ENCODE measurements around the gene ATXN1. TPM values are rescaled to one million over a fixed set of nuclear protein-coding genes. Genes with fewer than 3 reads are reported as not detected.

Gene ATXN1
- total and polyA plus RNA-seq, 2 of the 13 experiments (the other 11 are each of a cell fraction or from before 2014, with no cell fraction given) = 20.7 to 39.5 TPM

DNA sequence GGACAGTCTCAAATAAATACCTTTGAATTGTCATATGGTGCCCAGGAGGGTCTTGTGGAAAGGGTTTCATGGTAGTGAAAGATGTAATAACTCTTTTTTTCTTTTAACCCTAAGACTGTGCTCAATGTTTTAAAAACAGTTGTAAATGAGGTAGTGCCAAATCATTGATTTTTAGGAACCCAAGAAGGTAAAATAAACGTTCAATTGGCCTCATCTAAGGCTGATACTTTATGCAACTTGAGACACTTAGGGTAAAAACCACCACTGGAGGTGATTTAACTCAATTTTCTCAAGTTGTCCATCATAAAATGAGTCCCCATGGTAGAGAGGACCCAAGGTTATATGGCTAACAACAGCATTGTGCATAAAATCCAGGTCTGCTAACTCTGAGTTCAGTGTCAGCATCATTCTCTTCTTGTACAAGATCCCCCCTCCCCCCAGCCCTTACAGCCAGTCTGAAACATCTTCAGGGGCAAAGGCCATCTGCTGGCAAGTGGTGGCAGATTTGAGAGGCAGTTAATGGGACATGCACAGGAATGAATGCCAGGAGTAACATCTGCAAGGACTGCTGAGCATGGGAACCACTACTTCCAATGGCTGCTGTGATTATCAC, 278.5 kb downstream of the ATXN1 start:
- CTCF ChIA-PET (ENCODE audit: low intra/inter-chr PET ratio, low total read pairs) = no interaction called here
- TF ChIP-seq ZNF83 (CRISPR knock-in tag; IDR thresholded peaks at IDR 0.05; ENCODE audit: borderline replicate concordance) (no peak), SP5 (CRISPR knock-in tag; IDR thresholded peaks at IDR 0.05; ENCODE audit: borderline replicate concordance, low read depth) (no peak), KLF12 (CRISPR knock-in tag; IDR thresholded peaks at IDR 0.05; ENCODE audit: borderline replicate concordance) (no peak), ZNF501 (CRISPR knock-in tag; IDR thresholded peaks at IDR 0.05) (no peak), PPARG (CRISPR knock-in tag; conservative IDR thresholded peaks at IDR 0.05) (no peak), KDM2A (CRISPR knock-in tag; IDR thresholded peaks at IDR 0.05; ENCODE audit: borderline replicate concordance, low read depth) (no peak), ARNT (IDR thresholded peaks at IDR 0.05) (no peak), GZF1 (CRISPR knock-in tag; IDR thresholded peaks at IDR 0.05) (no peak), ZNF260 (CRISPR knock-in tag; IDR thresholded peaks at IDR 0.05; ENCODE audit: borderline replicate concordance, low read depth) (no peak), ZNF660 (CRISPR knock-in tag; IDR thresholded peaks at IDR 0.05; ENCODE audit: borderline replicate concordance, low read depth) (no peak), ZNF367 (CRISPR knock-in tag; IDR thresholded peaks at IDR 0.05; ENCODE audit: borderline replicate concordance) (no peak)
- TF ChIP-seq, protein P1, sequence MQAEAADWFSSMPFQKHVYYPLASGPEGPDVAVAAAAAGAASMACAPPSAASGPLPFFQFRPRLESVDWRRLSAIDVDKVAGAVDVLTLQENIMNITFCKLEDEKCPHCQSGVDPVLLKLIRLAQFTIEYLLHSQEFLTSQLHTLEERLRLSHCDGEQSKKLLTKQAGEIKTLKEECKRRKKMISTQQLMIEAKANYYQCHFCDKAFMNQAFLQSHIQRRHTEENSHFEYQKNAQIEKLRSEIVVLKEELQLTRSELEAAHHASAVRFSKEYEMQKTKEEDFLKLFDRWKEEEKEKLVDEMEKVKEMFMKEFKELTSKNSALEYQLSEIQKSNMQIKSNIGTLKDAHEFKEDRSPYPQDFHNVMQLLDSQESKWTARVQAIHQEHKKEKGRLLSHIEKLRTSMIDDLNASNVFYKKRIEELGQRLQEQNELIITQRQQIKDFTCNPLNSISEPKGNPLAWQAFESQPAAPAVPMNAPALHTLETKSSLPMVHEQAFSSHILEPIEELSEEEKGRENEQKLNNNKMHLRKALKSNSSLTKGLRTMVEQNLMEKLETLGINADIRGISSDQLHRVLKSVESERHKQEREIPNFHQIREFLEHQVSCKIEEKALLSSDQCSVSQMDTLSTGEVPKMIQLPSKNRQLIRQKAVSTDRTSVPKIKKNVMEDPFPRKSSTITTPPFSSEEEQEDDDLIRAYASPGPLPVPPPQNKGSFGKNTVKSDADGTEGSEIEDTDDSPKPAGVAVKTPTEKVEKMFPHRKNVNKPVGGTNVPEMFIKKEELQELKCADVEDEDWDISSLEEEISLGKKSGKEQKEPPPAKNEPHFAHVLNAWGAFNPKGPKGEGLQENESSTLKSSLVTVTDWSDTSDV (CRISPR knock-in tag; IDR thresholded peaks at IDR 0.05) = no peak
- TF ChIP-seq, protein P2, sequence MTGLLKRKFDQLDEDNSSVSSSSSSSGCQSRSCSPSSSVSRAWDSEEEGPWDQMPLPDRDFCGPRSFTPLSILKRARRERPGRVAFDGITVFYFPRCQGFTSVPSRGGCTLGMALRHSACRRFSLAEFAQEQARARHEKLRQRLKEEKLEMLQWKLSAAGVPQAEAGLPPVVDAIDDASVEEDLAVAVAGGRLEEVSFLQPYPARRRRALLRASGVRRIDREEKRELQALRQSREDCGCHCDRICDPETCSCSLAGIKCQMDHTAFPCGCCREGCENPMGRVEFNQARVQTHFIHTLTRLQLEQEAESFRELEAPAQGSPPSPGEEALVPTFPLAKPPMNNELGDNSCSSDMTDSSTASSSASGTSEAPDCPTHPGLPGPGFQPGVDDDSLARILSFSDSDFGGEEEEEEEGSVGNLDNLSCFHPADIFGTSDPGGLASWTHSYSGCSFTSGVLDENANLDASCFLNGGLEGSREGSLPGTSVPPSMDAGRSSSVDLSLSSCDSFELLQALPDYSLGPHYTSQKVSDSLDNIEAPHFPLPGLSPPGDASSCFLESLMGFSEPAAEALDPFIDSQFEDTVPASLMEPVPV (CRISPR knock-in tag; IDR thresholded peaks at IDR 0.05) = no peak
- TF ChIP-seq, protein P3, sequence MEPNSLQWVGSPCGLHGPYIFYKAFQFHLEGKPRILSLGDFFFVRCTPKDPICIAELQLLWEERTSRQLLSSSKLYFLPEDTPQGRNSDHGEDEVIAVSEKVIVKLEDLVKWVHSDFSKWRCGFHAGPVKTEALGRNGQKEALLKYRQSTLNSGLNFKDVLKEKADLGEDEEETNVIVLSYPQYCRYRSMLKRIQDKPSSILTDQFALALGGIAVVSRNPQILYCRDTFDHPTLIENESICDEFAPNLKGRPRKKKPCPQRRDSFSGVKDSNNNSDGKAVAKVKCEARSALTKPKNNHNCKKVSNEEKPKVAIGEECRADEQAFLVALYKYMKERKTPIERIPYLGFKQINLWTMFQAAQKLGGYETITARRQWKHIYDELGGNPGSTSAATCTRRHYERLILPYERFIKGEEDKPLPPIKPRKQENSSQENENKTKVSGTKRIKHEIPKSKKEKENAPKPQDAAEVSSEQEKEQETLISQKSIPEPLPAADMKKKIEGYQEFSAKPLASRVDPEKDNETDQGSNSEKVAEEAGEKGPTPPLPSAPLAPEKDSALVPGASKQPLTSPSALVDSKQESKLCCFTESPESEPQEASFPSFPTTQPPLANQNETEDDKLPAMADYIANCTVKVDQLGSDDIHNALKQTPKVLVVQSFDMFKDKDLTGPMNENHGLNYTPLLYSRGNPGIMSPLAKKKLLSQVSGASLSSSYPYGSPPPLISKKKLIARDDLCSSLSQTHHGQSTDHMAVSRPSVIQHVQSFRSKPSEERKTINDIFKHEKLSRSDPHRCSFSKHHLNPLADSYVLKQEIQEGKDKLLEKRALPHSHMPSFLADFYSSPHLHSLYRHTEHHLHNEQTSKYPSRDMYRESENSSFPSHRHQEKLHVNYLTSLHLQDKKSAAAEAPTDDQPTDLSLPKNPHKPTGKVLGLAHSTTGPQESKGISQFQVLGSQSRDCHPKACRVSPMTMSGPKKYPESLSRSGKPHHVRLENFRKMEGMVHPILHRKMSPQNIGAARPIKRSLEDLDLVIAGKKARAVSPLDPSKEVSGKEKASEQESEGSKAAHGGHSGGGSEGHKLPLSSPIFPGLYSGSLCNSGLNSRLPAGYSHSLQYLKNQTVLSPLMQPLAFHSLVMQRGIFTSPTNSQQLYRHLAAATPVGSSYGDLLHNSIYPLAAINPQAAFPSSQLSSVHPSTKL (CRISPR knock-in tag; IDR thresholded peaks at IDR 0.05) = no peak

More for the DNA sequence above, 278.5 kb downstream of the ATXN1 start:
- no peak overlapping the region for H3K27ac ChIP-seq (ENCODE audit: extremely low read length, insufficient read depth, low read length)
- no peaks in the 10 kb centered on the region for H3K27me3 ChIP-seq (ENCODE audit: control insufficient read depth in 1 of 2, insufficient read depth in 2 of 2, low read length in 2 of 2)
- no TSS peak for BruUV-seq (replicated peaks)
- in situ Hi-C loops (cut with HindIII; ENCODE audit: extremely low pct_ligation_motif_present, low pct_unique_long_range_greater_than_20kb) (no loop called here), intact Hi-C loops (cut with micrococcal nuclease; ENCODE audit: unreplicated experiment) (no loop called here)
- no peak for DNase-seq (ENCODE audit: low spot score)
- 86% methylated on average over 1 of the region's 1 CpG for WGBS (ENCODE audit: low lambda C conversion rate)
- no peak for ATAC-seq
- no peaks in the 10 kb centered on the region for H4K20me1 ChIP-seq (ENCODE audit: insufficient read depth, low read length)
- H3K36me3 ChIP-seq (replicated peaks in 1 of 2; ENCODE audit: control insufficient read depth in 1 of 2, insufficient read depth in 2 of 2, low read length in 2 of 2) = peaks cover 7 to 31% of the 10 kb centered on the region in 2 experiments
- H3K4me2 ChIP-seq (ENCODE audit: low read depth, low read length) = no peak overlapping the region
- H3K79me2 ChIP-seq (ENCODE audit: insufficient read depth, low read length) = peaks cover 2% of the 10 kb centered on the region
- no peak for FAIRE-seq
- POLR2A ChIA-PET = no interaction called here
- H3K4me3 ChIP-seq (replicated peaks in 1 of 3; ENCODE audit: insufficient read depth in 1 of 3, low read depth in 2 of 3, low read length in 3 of 3) = no peak overlapping the region
- H3K9ac ChIP-seq (ENCODE audit: insufficient read depth, low read depth, low read length) = no peak overlapping the region
- H3K4me1 ChIP-seq (ENCODE audit: insufficient read depth, low read length) = no peaks in the 10 kb centered on the region
- H2AFZ ChIP-seq (ENCODE audit: low read length) = no peak overlapping the region
- peaks cover 11% of the 10 kb centered on the region for H3K9me3 ChIP-seq (ENCODE audit: low read length)
